G401 (cell line): ENCODE results near the gene IGF1. TPM values are rescaled to one million over a fixed set of nuclear protein-coding genes. Genes with fewer than 3 reads are reported as not detected.
"Not testable (repeated sequence)": the region's sequence is repeated elsewhere in the genome, so short reads cannot be mapped to it uniquely, and the experiment has no call there.

ENCODE experiments used
- DNase-seq: peaks from one replicate; pipeline ENCODE4 v3.0.0-alpha.2; 2015; ENCODE audit warnings: low spot score
- in situ Hi-C: cut with HindIII; loops from 2 replicates; pipeline ENCODE4 v1.10.0; 2016; ENCODE audit warnings: low sequenced_read_pairs, mixed read lengths
- total RNA-seq: library from RNA; depleted of rRNA; stranded (reverse); fragments of >200 nt; shearing (Covaris generic); gene quantifications from 2 replicates; pipeline ENCODE4 v1.2.3, GENCODE V29; 2014

Gene IGF1
- total RNA-seq, 1 experiment from 2014 or later = not detected

DNA sequence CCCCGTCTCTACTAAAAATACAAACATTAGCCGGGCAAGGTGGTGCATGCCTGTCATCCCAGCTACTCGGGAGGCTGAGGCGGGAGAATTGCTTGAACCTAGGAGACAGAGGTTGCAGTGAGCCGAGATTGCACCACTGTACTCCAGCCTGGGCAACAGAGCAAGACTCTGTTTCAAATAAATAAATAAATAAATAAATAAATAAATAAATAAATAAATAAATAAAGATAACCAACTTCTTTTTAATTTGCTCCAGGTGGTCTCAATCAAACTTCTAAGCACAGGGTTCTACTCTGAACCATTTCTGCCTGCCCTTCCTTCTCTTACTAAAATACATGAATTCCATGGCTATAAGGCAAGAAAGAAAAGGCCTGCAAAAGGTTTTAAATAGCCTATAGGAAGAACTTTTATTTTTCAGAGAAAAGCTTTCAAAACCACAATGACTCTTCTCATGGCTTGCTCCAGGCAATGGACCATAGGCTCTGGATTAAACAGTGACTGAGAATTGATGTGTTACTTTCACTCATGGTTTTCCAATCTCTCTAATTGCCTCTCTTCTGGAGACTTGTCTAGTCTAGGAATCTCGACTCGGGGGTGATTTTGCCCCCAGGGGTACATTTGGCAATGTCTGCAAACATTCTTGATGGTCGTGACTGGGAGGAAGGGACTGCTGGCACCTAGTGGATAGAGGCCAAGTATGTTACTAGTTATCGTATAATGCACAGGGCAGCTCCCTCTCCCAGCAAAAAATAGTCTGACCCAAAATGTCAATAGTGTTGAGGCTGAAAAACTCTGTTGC lies 14.4 kb downstream of the IGF1 start:
- in situ Hi-C loops = no loop called here
- DNase-seq = no peak

DNA sequence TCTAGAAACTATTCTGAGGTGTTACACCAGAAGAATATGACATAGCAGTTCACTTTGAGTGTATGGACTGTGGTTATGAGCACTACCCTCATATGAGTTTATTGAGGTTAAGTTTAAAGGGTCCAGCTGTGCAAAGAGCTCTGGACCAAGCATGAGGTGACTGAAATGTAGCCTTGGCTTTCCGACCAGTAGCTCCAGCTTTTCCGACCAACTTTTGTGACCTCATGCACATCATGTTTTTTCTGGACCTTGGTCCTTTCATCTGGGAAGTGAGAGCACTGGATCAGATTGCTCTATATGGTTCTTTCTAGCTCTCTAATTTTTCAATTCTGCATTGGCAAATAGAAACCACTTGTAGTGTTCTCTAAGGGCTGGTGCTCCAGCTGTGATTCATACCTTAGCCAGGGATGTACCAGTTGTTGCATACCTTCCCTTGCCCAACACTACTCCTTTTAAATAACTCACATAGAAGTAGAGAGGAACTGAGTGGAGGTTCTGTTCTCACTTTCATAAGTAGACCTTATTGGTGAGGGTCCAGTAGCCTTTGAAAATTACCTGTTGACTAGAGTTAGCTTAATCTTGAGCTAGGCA lies 16.6 kb downstream of the IGF1 start:
- in situ Hi-C loops = no loop called here
- DNase-seq = no peak

DNA sequence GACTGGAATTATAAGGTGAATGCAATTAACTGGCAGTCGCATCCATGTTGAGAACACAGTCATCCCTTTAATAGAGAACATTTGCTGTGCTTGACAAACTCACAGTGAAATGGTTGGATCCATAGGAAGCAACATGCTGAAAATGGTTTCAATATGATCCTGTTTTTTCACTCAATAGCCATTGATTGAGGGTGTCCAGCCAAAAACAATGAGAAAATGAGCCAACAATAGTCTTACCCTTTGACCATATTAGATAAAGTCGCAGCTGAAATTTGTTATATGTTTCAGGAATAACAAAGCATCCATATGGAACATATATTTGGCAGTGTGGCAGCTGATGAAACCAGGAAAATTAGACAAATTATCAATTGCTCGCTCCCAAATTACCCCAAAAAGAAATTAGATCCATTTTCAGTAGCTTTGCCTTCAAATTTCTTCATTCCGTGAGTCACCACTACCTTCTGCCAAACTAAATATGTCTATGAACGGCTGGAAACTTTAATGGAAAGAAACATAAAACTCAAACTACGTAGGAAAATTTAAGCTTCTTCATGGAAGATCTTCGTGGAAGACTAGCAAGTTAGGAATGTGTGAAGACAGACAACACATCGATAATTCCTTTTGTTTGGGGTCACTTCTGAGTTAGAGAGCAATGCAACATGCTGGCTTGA lies 17.4 kb downstream of the IGF1 start:
- in situ Hi-C loops = no loop called here
- no peak for DNase-seq

DNA sequence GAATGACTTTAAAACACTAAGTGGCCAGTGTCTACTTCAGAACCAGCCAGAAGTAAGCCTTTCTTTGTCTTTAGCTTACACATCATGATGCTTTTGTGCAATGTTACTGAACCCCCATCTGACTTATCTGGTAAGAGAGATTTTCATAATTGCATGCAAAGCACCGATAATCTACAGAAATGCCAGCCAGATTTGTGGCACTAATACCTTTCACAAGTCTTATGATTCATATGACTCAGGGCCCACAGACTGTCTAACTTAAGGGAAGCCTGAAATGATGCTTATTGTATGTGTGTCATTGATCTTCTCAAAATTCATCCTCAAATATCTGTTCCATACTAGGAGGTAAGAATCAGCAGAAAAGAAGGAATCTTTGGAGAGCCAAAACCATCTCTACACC lies 18.0 kb downstream of the IGF1 start:
- no peak for DNase-seq
- in situ Hi-C loops = no loop called here

DNA sequence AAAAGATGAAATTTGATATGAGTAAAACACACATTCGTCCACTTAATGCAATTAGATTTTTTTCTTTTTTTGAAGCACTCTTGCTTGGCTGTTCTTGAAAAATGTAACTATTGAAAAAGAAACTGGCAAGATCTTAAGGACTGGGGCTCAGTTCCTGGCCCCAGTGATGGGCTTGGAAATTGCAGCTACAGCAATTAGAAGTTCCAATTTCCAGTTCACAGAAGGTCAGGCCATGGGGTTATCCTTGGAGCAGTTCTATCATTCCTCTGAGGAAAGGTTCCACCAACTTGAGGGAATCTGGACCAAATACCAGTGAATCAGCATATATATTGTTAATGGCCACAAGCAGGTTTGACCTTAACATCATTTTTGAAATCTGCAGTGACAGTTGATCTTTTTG lies 18.9 kb downstream of the IGF1 start:
- no peak for DNase-seq
- in situ Hi-C loops = no loop called here

DNA sequence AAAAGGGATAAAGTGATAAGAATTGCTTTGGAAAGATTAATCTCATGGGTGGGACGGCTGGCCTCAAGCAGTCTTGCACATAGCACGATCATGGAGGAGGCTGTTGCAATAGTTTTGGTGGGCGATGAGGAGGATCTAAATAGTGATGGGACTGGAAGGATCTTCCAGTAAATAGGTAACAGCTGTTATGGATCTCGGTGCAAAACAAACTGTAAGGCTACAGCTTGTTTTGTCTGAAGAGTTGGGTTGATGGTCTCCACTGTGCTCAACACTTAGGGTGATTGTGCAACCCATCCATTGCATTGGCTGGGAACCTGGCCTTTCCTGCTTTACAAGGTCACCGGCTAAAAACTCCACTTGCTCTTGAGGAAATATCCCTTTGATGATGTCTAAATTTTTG lies 21.0 kb downstream of the IGF1 start:
- no peak for DNase-seq
- in situ Hi-C loops = no loop called here

DNA sequence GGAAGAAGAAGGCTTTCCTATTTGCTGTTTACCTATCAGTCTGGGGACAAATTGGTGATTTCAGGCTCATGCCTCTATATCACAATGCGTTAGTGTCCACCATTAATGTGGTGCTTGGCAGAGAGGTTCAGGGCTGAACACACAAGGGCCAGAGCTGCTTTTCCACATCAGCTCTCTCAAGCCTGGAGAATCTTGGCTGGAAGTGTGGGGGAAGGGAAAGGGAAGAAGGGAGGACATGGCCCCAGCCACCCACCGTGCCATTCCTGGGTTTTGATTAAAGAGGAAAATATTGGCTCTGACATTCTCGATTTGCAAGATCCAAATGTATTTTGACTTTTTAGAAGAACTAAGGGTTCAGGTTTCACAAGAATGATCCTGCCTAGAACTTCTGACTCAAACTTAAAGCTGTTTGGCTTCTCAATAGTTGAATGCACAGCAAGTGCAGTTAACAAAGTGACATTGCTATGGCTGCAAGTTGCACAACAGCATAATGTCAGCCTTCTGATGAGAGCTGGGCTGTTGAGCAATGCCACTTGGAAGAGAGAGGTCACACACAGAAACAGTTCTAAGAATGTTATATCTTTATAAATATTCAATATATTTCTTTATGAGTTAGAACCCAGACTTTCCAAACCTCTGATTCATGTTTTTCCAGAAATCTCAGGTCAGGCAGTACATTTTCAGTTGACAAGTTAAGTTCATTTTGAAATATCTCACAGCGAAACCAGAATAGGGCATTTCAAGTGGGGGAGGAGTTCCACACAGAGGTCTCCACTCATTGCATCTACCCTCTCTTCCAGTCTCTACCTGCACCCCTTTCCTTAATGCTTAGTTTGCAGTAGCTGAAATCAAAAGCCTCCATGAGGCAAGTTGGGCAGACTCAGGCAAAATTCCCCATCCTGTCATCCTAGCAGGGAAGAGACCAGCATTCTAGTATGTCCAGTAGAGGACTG lies 25.3 kb downstream of the IGF1 start:
- no peak for DNase-seq
- in situ Hi-C loops = no loop called here

DNA sequence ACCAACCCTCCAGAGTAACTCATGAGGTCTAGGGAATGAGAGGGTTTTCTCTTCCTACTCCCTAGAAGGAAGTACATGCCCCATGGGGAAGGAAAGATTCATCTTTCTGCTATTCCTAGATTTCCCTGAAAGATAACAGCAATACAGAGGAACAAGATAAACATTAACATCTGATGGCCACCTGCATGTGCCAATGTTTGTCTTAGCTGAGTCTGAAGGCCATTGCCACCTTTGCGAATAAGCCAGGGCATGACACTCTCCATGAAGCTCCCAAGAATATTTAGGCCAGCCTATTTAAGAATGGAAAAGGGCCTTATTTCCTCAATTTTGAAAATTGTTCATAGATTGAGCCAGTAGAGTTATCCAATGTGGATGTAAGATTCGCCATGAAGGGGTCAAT lies 26.0 kb downstream of the IGF1 start:
- no peak for DNase-seq
- in situ Hi-C loops = no loop called here

DNA sequence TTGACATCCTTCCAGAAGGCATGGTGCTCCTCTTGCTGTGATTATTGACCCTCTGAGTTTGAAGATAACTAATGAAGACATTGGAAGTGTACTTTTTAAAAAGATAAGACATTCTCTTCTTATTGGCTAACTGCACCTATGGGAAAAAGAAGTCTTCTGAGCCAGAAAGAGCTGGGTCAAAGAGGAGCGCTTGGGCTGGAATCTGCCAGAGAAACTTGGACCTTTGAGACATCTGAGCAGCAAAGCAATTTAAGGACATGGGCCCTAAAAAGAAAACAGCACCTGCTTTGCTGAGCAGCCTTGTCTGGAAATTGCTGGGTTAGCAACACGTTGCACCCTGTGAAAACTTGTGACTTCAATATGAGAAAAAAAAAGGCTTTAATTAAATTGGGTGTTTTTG lies 27.8 kb downstream of the IGF1 start:
- DNase-seq = no peak
- in situ Hi-C loops = no loop called here

DNA sequence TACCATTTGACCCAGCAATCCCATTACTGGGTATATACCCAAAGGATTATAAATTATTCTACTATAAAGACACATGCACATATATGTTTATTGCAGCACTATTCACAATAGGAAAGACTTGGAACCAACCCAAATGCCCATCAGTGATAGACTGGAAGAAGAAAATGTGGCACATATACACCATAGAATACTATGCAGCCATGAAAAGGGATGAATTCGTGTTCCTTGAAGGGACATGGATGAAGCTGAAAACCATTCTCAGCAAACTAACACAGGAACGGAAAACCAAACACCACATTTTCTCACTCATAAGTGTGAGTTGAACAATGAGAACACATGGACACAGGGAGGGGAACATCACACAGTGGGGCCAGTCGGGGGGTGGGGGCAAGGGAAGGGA lies 31.3 kb downstream of the IGF1 start:
- DNase-seq, in situ Hi-C loops: not testable (repeated sequence)

DNA sequence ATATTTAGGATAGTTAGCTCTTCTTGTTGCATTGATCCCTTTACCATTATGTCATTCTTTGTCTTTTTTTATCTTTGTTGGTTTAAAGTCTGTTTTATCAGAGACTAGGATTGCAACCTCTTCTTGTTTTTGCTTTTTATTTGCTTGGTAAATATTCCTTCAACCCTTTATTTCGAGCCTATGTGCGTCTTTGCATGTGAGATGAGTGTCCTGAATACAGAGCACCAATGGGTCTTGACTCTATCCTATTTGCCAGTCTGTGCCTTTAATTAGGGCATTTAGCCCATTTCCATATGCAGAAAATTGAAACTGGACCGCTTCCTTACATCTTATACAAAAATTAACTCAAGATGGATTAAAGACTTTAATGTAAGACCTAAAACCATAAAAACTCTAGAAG lies 32.9 kb downstream of the IGF1 start:
- in situ Hi-C loops, DNase-seq: not testable (repeated sequence)

DNA sequence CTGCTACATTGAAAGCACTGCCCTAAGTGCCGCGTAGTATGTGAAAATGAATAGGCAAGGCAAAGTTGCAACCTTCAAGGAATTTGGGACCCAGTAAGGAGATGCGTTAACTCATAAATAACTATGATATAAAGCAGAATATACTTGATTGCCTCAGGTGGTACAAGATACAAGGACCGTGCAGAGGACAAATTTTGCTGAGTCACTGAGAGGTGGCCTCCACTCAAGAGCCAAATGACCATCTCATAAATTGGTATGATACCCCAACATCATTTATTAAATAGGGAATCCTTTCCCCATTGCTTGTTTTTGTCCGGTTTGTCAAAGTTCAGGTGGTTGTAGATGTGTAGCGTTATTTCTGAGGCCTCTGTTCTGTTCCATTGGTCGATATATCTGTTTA lies 35.7 kb downstream of the IGF1 start:
- in situ Hi-C loops = no loop called here
- no peak for DNase-seq

DNA sequence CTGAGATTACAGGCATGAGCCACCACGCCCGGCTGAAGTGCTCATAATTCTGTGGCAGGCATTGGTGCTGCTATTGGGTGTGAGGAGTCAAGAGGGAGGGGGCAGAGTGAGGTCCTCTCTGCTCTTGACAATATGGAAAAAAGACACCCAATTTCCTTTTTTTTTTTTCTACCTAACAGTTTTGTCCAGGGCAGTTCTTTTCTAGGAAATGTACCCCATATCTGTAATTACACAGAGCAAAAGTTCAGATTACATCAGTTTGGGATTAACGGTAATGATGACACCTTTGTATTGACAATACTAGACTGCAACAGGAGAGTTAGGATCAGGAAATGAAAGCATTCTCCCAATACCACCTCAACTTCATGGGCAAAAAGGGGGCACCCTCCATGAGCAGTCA lies 36.3 kb downstream of the IGF1 start:
- no peak for DNase-seq
- in situ Hi-C loops = no loop called here

DNA sequence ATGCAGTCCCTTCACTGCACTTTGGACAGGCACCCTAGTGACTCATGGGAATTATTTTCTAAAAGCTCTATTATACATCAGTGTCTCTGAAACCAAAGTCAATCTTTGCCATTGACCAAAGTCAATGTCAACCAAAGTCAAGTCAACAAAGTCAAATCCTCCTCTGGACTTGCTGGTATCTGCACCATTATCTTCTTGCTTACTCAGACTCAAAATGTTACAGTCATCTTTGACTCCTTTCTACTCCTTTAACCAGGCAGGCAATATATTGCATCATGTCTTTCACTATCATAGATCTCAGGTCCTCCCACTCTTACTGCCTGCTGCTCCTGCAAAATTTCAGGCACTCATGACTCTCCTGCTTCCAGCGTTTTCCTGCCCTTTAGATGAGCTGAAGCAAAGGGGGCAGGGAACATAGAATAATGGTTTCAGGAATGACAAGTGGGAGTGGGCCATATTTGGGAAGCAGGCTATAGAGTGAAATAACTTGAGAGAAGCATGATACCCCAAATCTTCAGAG lies 39.2 kb downstream of the IGF1 start:
- in situ Hi-C loops = no loop called here
- no peak for DNase-seq

DNA sequence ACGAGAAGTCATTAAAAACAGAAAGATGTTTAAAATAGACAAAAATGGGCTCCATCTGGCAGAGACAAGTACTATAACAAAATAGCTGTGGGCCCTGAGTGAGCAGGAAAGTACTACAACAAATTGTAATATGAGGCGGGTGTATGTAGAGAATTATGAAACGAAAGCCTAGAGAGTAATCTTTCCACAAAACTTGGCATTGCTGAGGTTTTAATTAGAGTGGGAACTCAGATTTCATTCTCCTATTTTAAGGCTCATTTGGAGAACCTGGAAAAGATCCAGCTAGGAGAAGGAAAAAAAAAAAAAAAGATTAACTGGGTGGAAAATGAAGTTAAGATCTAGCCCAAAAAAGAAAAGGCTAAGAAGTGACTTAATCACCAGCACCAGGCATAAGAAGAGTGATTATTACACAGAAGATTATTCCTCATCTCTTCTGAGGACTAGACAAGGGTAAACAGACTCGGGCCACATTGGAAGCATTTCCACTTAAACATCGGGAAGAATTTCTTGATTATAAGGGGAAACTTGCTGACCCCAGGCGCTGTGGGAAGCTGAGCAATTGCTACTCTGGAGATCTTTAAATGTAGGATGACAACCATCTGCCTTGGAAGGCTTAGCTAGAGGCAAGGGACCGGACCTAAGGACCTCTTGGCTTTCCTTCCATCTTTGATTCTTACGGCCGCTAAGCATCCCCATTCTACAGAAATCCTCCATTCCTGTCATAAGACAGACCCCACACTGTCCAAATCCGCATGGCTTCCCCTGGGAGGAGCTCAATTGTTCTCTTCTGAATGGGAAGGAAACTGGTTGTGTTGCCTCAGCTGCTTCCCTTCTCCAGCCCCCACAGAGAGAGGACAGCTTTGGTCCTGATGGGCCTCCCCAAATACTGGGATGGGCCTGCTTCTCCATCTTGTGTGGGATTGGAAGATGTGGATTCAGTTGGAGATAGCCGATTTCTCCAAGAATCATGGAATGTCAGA lies 40.6 kb downstream of the IGF1 start:
- DNase-seq = no peak
- in situ Hi-C loops = no loop called here

DNA sequence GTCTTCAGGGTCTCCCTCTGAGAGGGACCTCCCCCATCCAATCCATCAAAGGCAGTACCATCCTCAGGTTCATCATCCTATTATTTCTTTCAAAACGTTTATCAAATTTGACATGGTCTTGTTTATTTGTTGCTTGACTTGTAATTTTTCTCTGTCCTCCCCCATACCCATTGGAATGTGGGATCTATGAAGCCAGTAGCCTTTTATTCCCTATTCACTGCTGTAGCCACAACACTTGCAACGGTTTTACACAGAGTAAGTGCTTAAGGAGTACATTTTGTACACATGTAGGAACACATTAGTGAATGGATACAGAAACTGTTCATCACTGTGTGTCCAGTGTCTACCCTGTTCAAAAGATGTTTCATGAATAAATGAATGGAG lies 41.5 kb downstream of the IGF1 start:
- no peak for DNase-seq
- in situ Hi-C loops = no loop called here

DNA sequence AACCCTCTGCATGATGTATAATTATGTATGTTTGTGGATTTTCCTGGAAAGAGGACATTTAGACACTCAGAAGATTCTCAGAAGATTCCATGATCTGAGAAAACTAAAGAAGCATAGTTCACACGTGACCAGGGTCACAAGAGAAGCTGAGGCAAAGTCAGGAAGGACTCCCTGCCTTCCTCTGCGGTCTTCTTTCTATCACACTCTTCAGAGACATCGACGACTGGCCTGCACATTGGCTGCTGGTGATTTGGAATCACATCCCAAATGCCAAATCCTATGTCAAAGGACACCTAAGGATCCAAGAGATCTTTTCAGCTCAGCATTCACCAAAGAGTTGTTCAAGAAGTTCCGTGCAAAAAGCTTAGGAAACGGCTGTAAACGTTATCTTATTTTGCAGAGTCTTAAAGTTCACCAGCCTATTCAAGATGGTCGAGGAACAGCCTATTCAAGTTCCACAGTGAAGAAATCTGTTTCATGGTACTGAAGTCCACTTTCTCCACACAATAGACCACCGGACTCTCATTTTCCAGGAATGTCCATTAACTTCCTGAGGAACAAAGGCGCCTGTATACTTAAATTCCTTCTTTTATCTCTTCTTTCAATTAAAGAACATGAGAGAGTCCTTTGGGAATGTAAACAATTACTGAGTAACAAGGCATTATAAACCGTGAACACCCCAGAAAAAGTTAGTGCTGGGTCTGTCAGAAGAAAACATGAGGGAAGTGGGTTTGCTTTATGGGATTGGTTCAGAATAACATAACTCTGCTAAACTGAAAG lies 42.1 kb downstream of the IGF1 start:
- in situ Hi-C loops = no loop called here

DNA sequence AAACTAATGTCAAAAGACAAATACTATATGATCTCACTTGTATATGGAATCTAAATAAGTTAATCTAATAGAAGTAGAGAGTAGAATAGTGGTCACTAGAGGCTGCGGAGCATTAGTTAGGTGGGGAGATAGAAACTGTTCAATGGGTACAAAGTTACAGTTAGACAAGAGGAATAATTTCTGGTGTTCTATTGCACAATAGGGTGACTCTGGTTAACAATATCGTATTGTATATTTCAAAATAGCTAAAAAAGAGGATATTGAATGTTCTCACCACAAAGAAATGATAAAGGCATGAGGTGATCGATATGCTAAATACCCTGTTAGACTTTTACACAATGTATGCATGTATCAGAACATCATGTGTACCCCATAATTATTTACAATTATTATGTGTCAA lies 42.9 kb downstream of the IGF1 start:
- in situ Hi-C loops = no loop called here
- no peak for DNase-seq

More for the DNA sequence above, 42.1 kb downstream of the IGF1 start:
- DNase-seq = no peak
